Astrocyte (in vitro differentiated cells and primary cell): ENCODE data around the gene FAF2. TPM values are rescaled to one million over a fixed set of nuclear protein-coding genes. Genes with fewer than 3 reads are reported as not detected.
A peak's percentile ranks its signal among the peaks of the same experiment; 100 is the strongest.

Source experiments
- DNase-seq: peaks from one replicate; pipeline ENCODE4 v3.0.0-alpha.2; 2010; ENCODE audit warnings: low read depth
- FAIRE-seq: peaks from 2 replicates; lab custom pipeline; 2011; peaks lifted over from hg19 to GRCh38; lab: Jason Lieb, UNC
- H2AFZ ChIP-seq: 2 replicates; pipeline ENCODE4 v1.6.0; 2012; ENCODE audit warnings: low read depth, low read length, inconsistent platforms
- H3K27ac ChIP-seq: 2 replicates; pipeline ENCODE4 v1.5.1; 2011; ENCODE audit warnings: low read depth, low read length, inconsistent platforms
- H3K27me3 ChIP-seq: 2 replicates; pipeline ENCODE4 v1.6.0; 2011; ENCODE audit warnings: low read length, inconsistent platforms; ENCODE audit not compliant: insufficient read depth
- H3K36me3 ChIP-seq: 2 replicates; pipeline ENCODE4 v1.5.1; 2011; ENCODE audit warnings: low read length, inconsistent platforms; ENCODE audit not compliant: insufficient read depth
- H3K4me1 ChIP-seq: 2 replicates; pipeline ENCODE4 v1.5.1; 2011; ENCODE audit warnings: low read length, inconsistent platforms; ENCODE audit not compliant: insufficient read depth
- H3K4me2 ChIP-seq: 2 replicates; pipeline ENCODE4 v1.6.0; 2012; ENCODE audit warnings: low read length, inconsistent platforms
- H3K4me3 ChIP-seq: 2 replicates; pipeline ENCODE4 v1.5.1; 2011; ENCODE audit warnings: low read depth, mild to moderate bottlenecking, low read length, inconsistent platforms; ENCODE audit not compliant: insufficient read depth
- H3K79me2 ChIP-seq: 2 replicates; pipeline ENCODE4 v1.6.0; 2012; ENCODE audit warnings: mild to moderate bottlenecking, low read length, inconsistent platforms; ENCODE audit not compliant: insufficient read depth
- H3K9ac ChIP-seq: 2 replicates; pipeline ENCODE4 v1.6.0; 2012; ENCODE audit warnings: mild to moderate bottlenecking, low read length, inconsistent platforms
- H3K9me3 ChIP-seq: 2 replicates; pipeline ENCODE4 v1.5.1; 2012; ENCODE audit warnings: low read depth, mild to moderate bottlenecking, low read length, inconsistent platforms; ENCODE audit not compliant: insufficient read depth
- H4K20me1 ChIP-seq: 2 replicates; pipeline ENCODE4 v1.6.0; 2012; ENCODE audit warnings: low read length, inconsistent platforms; ENCODE audit not compliant: insufficient read depth
- H3K27ac Mint-ChIP-seq: one replicate; pipeline ENCODE4 v1.8.0; 2021; ENCODE audit warnings: mild to moderate bottlenecking, mixed read lengths; ENCODE audit not compliant: unreplicated experiment
- H3K27me3 Mint-ChIP-seq: one replicate; pipeline ENCODE4 v1.8.0; 2021; ENCODE audit warnings: low read depth, mixed read lengths; ENCODE audit not compliant: unreplicated experiment
- H3K36me3 Mint-ChIP-seq: one replicate; pipeline ENCODE4 v1.8.0; 2021; ENCODE audit warnings: low read depth, mixed read lengths; ENCODE audit not compliant: unreplicated experiment
- H3K4me1 Mint-ChIP-seq: one replicate; pipeline ENCODE4 v1.8.0; 2021; ENCODE audit warnings: low read depth, mixed read lengths; ENCODE audit not compliant: unreplicated experiment
- H3K4me3 Mint-ChIP-seq: one replicate; pipeline ENCODE4 v1.8.0; 2021; ENCODE audit warnings: mild to moderate bottlenecking, moderate library complexity, mixed read lengths; ENCODE audit not compliant: unreplicated experiment
- H3K9me3 Mint-ChIP-seq: one replicate; pipeline ENCODE4 v1.8.0; 2021; ENCODE audit warnings: mild to moderate bottlenecking, mixed read lengths; ENCODE audit not compliant: unreplicated experiment
- EZH2 ChIP-seq: IDR thresholded peaks from 2 replicates; pipeline ENCODE4 v1.6.1; 2012; ENCODE audit warnings: mild to moderate bottlenecking, low read length, inconsistent platforms; ENCODE audit not compliant: insufficient read depth
- total RNA-seq: library from RNA; stranded (reverse); gene quantifications from 2 replicates; pipeline ENCODE4 v1.2.1, GENCODE V29; 2021
- TF ChIP-seq, protein P1 (sequence below): IDR thresholded peaks from 2 replicates; pipeline ENCODE4 v1.5.1; 2011; ENCODE audit warnings: low read depth, mild to moderate bottlenecking, inconsistent platforms, low read length, moderate library complexity; ENCODE audit not compliant: insufficient read depth

Gene FAF2
- total RNA-seq, 1 donor from 2014 or later: 56.2 TPM

GRCh38 chr5:176500511-176500910, 52.3 kb downstream of the FAF2 start:
- H3K36me3 Mint-ChIP-seq: peaks cover 29% of the 10 kb centered on the region
- H3K36me3 ChIP-seq: peaks cover 44% of the 10 kb centered on the region
- no peak overlapping the region for H3K27ac ChIP-seq
- no peaks in the 10 kb centered on the region for H3K79me2 ChIP-seq
- H4K20me1 ChIP-seq: no peaks in the 10 kb centered on the region
- no peak overlapping the region for H3K4me2 ChIP-seq
- H3K4me3 ChIP-seq: no peak overlapping the region
- H3K27ac Mint-ChIP-seq: no peak overlapping the region
- H3K4me1 Mint-ChIP-seq: peaks cover 18% of the 10 kb centered on the region
- H3K9ac ChIP-seq: no peak overlapping the region
- no peaks in the 10 kb centered on the region for H3K9me3 ChIP-seq
- FAIRE-seq (no peak), DNase-seq (no peak)
- H3K9me3 Mint-ChIP-seq: no peaks in the 10 kb centered on the region
- no peaks in the 10 kb centered on the region for H3K27me3 Mint-ChIP-seq
- H3K4me1 ChIP-seq: peaks cover 7% of the 10 kb centered on the region
- no peak for TF ChIP-seq EZH2
- TF ChIP-seq, protein P1, sequence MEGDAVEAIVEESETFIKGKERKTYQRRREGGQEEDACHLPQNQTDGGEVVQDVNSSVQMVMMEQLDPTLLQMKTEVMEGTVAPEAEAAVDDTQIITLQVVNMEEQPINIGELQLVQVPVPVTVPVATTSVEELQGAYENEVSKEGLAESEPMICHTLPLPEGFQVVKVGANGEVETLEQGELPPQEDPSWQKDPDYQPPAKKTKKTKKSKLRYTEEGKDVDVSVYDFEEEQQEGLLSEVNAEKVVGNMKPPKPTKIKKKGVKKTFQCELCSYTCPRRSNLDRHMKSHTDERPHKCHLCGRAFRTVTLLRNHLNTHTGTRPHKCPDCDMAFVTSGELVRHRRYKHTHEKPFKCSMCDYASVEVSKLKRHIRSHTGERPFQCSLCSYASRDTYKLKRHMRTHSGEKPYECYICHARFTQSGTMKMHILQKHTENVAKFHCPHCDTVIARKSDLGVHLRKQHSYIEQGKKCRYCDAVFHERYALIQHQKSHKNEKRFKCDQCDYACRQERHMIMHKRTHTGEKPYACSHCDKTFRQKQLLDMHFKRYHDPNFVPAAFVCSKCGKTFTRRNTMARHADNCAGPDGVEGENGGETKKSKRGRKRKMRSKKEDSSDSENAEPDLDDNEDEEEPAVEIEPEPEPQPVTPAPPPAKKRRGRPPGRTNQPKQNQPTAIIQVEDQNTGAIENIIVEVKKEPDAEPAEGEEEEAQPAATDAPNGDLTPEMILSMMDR: no peak
- no peaks in the 10 kb centered on the region for H3K27me3 ChIP-seq
- no peak overlapping the region for H3K4me3 Mint-ChIP-seq
- no peak overlapping the region for H2AFZ ChIP-seq

DNA sequence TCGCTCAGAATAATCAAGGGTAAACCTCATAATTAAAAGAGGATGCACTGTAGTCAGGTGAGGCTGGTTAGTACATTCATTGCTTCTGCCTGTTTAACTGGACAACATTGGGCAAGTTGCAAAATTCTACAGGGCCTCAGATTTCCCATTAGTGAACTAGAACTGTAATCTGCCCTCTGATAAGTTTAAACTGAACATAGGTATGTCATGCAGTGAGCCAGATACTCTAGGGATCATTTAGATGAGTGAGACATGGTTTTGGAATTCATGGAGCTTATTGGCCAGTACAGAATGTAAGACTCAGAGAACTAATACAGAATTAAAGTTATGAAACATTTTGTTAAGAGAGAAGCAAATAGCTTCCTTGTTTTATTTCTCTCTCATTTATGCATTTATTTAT, 53.1 kb downstream of the FAF2 start:
- peak; percentile 41 for FAIRE-seq
- H3K36me3 ChIP-seq: peaks cover 40% of the 10 kb centered on the region
- peaks cover 27% of the 10 kb centered on the region for H3K36me3 Mint-ChIP-seq
- peak; percentile 71 for DNase-seq
- H3K4me2 ChIP-seq: no peak overlapping the region
- no peak overlapping the region for H3K4me3 ChIP-seq
- H3K9me3 Mint-ChIP-seq: no peaks in the 10 kb centered on the region
- TF ChIP-seq EZH2: no peak
- TF ChIP-seq, protein P1: no peak
- H3K27me3 ChIP-seq: no peaks in the 10 kb centered on the region
- peaks cover 7% of the 10 kb centered on the region for H3K4me1 ChIP-seq
- H3K27ac Mint-ChIP-seq: peak overlapping the region; percentile 6
- no peak overlapping the region for H2AFZ ChIP-seq
- H3K27me3 Mint-ChIP-seq: no peaks in the 10 kb centered on the region
- no peaks in the 10 kb centered on the region for H3K9me3 ChIP-seq
- no peak overlapping the region for H3K4me3 Mint-ChIP-seq
- H3K4me1 Mint-ChIP-seq: peaks cover 18% of the 10 kb centered on the region
- no peak overlapping the region for H3K27ac ChIP-seq
- H3K9ac ChIP-seq: no peak overlapping the region
- H3K79me2 ChIP-seq: no peaks in the 10 kb centered on the region
- H4K20me1 ChIP-seq: no peaks in the 10 kb centered on the region

DNA sequence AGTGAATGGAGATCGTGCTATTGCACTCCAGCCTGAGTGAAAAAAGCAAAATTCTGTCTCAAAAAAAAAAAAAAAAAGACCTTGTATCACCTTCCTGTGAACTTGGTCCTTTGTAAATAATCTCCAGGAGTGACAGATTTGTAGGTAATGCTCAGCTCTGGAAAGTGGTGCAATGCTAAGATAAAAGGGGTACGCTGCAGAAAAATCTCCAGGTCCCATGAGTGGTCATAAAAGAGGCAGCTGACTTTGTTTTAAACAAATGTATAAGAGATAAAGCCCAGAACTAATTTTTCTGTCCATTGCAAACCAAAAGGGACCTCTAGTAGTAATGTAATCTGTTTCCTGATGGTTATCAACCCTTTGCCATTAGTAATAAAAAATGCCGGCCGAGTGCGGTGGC, 55.3 kb downstream of the FAF2 start:
- no peak for DNase-seq
- no peaks in the 10 kb centered on the region for H3K9me3 Mint-ChIP-seq
- Histone ChIP-seq H3K79me2 (no peaks in the 10 kb centered on the region), H3K4me1 (peaks cover 3% of the 10 kb centered on the region), H3K9ac (no peak overlapping the region), H3K36me3 (peaks cover 50% of the 10 kb centered on the region), H2AFZ (no peak overlapping the region), H3K4me3 (no peak overlapping the region), H3K27ac (no peak overlapping the region), H3K9me3 (no peaks in the 10 kb centered on the region), H3K4me2 (no peak overlapping the region), H3K27me3 (no peaks in the 10 kb centered on the region), H4K20me1 (peaks cover 10% of the 10 kb centered on the region)
- FAIRE-seq: no peak
- peaks cover 29% of the 10 kb centered on the region for H3K36me3 Mint-ChIP-seq
- peaks cover 7% of the 10 kb centered on the region for H3K4me1 Mint-ChIP-seq
- no peak overlapping the region for H3K27ac Mint-ChIP-seq
- TF ChIP-seq, protein P1: no peak
- TF ChIP-seq EZH2: no peak
- H3K4me3 Mint-ChIP-seq: no peak overlapping the region
- no peaks in the 10 kb centered on the region for H3K27me3 Mint-ChIP-seq
